ENCODE results near the gene TEKT1.
"Not testable (repeated sequence)": the region's sequence is repeated elsewhere in the genome, so short reads cannot be mapped to it uniquely, and the experiment has no call there.

The TEKT1 gene

DNA sequence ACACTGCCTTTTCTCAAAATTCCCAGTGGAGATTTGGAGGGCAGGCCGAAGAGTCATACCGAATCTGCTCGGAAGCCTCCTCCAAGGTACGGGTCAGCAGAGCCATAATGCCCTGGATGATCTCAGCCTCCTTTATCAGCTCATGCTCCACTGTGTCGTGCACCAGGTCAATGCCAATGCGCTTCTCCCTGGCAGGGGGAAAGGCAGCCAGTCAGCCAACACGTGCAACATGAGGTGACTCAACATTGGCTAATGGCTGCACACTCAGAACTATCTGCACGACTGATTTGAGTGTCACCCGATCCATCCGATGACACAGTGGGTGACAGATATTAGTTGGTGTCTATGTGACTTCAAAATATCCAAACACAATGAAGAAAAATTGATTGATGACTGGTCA, 15.8 kb downstream of the TEKT1 start:
- DNase-seq (ENCODE audit: low read depth): no peak

DNA sequence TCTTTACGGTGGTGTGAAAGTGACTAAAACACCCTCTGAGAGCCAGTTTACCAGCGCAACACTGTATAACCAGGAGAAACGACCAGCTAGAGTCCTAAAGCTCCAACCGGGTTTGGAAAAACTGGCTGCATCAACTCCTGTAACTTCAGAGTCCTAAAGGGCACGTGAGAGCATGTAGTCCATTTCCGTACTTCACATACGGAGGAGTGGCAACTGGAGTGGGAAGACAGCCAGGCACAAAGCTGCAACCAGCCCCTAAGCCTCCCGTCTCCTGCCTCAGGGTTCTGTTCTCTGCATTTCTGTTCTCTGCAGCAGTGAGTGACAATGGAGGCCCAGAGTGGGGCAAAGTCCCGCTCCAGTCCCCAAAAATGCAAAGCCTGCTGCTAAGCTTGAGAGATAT, 19.2 kb downstream of the TEKT1 start:
- DNase-seq (ENCODE audit: low read depth): no peak

DNA sequence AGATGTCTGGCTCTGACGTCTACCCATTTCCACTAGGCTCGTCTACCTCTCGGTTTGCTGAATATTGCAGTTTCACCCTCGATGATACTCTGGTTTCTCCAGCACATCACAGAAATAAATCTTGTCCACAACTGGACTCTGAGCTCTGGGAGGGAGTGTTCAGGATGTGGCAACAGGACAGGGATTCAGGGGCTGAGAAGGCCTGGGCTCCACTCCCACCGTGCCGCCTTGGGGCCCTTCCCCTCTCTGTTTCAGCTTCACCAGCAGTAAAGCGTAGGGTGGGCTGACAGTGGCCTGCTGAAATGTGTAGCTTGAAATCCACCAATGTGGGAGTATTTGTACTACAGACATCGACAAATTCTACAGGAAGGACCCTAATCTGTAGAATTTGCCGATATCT, 20.0 kb downstream of the TEKT1 start:
- DNase-seq (ENCODE audit: low read depth): no peak

DNA sequence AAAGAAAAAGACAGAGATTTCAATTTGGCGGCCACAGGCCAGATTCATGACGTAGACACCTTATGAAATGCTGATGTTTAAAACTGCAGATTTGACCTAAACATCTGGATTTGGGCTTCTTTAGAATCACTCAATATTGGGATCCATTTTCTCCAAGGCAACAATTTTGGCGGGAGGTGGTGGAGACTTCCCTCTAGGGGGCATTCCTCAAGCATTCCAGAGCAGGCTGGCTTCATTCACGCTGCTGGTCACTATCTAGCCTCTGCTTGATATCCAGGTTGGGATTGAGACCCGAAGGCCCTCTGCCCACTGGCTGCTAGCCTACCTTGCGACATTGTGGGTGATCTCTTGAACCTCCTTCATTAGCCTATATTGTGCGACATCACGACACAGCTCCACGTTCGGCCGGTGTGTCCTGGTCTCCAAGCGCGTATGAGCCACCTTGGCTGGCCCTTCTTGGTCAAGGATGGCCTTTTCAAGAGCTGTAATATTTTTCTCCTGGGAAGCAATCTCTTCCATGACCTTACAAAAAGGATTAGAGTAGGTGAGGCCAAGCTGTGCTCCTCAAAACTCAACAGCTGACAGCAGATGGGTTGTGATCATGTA, 31.0 kb downstream of the TEKT1 start:
- DNase-seq (ENCODE audit: low read depth): no peak

DNA sequence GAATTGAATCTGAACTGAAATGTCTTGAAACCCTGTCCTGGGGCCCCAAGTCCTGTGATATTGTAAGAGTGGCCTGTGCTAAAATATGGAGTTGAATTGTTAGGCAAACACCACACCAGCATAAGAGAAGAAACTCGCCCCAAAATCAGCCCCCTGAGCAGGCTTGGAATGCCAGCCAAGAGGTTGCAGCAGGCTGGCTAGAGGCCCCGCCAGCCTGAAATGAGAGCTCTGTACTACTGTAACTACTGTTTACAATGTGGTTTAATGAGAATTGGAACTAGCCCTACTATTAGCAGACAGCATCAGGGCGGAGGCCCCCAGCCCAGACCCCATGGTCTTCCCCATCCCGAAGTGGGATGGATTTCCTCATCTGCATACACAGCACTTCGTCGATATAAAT, 31.8 kb downstream of the TEKT1 start:
- no peak for DNase-seq (ENCODE audit: low read depth)

DNA sequence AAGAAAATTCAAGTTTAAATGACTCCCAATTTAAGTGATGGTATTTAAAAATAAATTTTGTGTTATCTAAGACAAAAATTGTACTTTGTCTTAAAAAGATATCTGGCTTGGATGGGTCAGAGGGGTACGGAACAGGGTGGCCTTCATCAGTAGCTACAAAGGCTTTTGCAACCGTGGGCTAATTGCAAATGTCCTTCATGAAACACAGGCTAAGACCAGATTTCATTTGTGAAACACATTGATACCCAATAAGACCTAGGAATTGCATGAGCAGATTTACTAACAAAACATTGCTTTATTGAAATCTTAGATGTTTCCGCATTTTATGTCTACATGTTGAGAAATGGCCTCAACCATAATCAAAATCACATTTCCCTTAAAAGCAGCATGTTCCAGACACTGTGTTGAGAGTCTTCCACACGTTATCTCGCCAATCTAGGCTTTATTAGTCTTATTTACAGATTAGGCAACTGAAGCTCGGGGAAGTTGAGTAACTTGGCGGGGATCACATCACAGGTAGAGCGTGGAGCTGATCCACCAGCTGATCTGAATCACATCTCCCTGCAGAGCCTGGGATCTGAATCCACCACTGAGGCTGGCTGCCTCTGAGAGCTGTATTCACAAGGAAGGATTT, 33.7 kb downstream of the TEKT1 start:
- DNase-seq (ENCODE audit: low read depth): no peak

DNA sequence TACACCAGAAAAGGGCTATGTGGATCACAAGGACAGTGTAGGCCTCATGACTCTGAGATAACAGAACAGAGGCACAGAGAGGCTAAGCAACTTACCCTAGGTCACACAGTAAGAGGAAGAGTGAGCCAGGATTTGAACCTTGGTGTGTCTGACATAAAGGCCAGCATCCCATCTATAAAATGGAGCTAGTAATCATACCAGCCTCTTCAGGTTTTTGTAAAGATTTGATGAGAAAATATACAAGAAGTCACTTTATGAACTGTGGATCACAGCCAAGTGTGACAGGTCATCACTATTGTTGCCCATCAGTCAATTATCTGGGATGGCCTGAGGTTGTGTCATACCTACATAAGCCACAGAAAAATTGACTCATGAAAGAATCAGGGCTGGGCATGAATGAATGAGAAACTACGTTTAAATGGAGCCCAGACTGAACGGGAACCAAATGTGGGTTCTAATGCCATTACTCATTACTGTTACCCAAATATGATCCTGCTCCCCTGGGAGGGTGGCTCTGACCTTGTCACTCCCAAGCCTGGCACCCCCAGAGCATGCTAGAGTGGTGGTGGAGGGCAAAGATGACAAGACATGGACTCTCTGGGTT, 34.5 kb downstream of the TEKT1 start:
- DNase-seq (ENCODE audit: low read depth): no peak

DNA sequence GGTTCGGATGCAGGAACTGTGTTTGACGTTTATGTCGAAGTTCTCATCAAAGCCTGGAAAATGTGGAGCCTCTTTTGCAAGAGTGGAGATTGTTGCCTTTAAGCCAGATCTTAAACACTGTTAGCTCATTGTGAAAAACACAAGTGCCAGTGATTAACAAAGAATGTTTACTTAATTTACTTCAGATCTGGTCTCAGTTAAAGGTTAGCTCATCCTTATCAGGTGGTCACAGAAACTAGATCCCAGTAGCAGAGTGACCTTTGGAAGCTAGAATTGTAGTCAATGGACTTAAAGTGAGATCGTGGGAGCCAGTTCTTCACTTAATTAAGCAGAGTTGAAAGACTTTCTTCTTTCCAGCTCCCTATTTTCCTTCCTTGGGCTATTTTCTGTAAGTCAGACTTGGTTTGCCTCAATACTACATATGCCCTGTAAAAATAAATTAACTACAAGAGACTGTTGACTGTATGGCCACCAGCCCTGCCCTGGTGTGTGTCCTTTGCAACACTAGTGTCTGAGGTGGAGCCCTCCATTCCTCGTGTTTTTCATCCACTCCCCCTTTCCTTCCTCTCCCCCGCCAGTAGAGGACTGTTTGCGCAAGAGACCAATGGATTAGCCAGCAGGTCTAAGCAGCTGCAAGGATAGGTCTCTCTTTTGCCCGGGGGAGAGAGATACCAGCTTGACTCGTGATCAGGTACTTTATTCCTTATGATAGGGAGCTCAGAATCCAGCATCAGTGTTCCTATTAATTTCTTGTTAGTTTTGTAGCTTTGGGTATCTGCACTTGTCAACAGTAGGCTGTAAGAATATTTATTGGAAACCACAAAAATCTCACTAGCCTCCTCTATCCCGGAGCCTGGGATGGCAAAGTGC, 35.3 kb downstream of the TEKT1 start:
- no peak for DNase-seq (ENCODE audit: low read depth)

DNA sequence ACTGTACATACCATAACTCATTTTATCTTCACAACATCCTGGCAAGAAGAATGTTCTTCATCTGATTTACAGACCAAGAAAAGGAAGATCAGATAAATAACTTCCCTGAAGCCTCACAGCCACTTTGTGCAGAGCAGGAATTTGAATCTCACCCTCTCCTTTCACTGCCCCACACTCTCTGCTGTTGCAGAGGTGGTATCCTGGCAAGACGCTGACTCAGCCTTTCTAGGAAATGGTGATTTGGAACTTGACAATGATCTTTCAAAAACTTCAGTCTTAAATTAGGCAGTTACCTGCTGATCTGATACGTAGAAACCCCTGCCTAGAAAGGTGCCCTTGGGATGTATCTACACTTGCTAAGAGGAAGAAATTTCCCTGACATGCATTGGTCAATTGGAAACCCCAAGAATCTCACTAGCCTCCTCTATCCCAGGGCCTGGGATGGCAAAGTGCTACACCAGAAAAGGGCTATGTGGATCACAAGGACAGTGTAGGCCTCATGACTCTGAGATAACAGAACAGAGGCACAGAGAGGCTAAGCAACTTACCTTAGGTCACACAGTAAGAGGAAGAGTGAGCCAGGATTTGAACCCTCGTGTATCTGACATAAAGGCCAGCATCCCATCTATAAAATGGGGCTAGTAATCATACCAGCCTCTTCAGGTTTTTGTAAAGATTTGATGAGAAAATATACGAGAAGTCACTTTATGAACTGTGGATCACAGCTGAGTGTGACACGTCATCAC, 37.6 kb downstream of the TEKT1 start:
- no peak for DNase-seq (ENCODE audit: low read depth)

DNA sequence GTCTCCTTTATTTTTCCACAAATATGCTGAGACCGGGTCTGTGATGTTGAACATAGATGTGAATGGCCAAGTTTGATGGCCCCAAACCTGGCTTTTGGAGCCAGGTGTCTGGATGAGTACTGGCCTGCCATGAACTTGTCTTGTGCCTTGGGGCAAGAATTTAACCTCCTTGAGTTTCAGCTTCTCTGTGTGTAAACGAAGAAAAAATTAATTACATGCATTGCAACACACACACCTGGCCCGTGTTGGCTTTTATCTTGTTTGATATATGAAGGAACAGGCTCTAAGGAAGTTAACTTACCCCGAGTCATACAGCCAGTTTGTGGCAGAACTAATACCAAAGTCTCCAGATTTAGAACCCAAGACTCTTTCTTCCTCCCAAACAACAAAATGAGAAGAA, 42.4 kb downstream of the TEKT1 start:
- DNase-seq (ENCODE audit: low read depth): no peak

DNA sequence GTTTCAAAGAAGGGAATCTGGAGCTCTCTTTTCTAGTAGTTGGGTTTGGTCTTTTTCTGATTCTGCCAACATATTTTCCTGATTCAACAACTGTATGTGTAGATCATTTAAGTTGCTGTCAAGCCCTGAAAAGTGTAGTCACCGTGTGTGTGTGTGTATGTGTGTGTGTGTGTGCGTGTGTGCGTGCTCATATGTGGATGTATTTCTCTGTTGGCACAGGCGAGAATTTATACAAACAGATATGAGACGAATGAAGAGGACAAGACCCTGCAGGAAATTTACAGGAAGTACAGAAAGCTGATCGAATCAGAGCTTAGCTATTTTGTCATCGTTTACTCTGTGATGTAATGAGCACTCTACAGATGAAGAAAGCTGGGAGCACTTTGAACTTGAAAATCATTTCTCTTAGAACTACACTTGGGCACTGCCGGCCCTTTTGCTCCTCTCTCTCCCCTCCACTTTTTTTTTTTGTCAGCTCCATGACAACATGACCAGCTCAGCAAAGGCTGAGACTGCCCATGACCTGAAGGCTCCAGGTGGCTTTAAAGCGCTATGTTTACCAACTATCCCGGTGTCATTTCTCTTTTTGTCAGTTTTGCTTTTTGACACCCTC, 44.3 kb downstream of the TEKT1 start:
- no peak for DNase-seq (ENCODE audit: low read depth)

DNA sequence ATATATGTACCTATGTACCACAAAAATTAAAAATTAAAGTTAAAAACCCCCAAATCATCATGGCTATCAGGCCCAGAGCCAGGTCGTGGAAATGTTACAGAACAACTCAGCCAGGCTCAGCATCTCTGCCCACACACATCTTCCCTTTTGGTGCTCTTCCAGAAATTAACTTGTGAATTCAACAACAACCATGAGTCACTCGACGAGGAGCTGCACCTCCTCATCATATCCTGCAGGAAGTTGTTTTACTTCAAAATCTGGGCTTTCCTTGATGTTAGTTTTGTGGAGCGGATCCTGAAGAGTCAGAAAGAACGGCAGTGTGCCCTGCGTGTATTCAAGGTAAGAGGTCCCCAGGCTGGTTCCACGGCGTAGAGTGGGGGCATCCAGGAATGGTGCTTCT, 44.9 kb downstream of the TEKT1 start:
- DNase-seq (ENCODE audit: low read depth): no peak

DNA sequence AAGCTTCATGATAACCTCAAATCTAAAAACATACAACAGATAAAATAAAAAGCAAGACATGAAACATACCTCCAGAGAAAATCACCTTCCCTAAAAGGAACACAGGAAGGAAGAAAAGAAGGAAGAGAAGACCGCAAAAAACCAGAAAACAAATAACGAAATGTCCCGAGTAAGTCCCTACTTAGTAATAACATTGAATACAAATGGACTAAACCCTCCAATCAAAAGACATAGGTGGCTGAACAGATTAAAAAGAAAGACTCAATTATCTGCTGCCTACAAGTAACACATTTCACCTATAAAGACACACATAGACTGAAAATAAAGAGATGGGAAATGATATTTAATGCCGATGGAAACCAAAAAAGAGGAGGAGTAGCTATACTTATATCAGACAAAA, 49.3 kb downstream of the TEKT1 start:
- DNase-seq (ENCODE audit: low read depth): no peak

DNA sequence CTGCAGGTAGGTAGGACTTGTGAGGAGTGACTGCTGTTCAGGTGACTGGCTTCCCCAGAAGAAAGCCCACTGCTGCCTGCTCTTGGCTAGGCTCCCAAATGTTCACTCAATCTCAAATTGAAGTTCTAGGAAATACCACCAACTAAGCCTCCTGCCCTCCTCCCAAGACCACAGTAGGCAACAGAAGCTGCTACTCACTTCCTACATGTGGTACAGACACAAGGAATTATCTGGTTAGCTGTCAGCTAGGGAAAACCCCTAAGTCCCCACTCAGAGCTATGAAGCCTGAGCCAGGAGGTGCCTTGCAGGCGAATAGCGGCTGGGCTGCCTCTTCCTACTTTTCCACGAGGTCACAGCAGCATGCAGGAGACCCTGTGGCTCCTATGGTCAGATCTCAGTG, 50.6 kb downstream of the TEKT1 start:
- DNase-seq (ENCODE audit: low read depth): no peak

DNA sequence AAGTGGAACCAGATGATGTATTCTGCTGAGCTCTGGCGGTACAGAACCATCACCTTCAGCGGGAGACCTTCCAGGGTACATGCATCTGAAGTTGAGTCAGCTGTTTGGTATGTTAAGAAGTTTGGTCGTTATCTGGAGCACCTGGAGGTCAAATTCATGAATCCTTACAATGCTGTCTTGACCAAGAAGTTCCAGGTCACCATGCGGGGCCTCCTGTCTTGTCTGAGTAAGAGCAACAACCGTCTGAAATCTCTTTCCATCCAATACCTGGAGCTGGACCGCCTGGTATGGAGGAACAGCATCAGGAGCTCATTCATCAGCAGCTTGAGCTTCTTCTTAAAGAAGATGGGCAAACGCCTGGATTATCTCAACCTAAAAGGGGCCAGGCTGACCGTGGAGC, 51.5 kb downstream of the TEKT1 start:
- DNase-seq (ENCODE audit: low read depth): no peak

DNA sequence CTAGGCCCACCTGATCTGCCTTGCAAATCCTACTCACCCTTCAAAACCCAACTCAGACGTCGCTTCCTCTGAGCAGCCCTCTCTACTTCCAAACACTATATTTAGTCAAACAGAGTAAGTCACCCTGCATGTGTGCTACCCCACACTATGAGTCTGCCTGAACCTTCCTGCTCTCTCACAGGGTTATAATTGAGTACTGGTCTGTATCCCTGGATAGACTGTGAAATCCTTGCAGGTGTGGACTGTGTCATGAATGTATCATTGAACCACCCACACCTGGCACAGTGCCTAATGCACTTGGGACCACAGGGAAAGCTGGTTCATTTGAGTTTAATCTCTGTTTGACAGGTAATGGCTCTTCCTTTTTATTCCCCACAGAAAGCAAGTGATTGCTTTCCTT, 52.1 kb downstream of the TEKT1 start:
- no peak for DNase-seq (ENCODE audit: low read depth)

DNA sequence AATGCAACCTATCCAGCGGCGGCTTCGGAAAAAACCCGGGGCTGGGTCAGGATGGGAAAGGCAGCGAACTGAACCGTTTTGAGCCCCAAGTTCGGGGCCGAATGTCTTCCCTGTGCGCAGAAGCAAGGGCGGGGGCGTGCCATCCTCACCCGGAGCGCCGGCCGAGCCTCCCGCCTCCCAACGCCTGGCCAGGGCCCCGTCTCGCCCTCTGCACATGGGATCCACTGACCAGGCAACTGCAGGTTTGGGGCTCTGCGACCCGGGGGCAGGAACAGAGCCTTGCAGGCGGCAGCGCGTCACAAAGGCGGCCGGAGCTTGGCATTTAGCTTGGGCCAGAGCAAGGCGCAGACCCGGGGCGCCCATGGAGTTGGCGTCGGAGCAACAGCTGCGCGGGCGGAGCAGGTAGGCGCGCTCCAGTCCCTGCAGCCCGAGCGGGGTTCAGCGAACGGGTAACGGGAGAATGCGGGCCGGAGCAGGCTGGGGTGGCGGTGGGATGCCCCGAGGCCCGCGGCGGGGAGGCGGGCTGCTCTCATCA, 55.6 kb downstream of the TEKT1 start, which contains the start of gene FBXO39:
FBXO39 (plus strand) TSS at position 345 of the 535 bp plus-strand sequence. CDS start 3,654 bp downstream, outside the sequence.
- DNase-seq (ENCODE audit: low read depth): no peak

DNA sequence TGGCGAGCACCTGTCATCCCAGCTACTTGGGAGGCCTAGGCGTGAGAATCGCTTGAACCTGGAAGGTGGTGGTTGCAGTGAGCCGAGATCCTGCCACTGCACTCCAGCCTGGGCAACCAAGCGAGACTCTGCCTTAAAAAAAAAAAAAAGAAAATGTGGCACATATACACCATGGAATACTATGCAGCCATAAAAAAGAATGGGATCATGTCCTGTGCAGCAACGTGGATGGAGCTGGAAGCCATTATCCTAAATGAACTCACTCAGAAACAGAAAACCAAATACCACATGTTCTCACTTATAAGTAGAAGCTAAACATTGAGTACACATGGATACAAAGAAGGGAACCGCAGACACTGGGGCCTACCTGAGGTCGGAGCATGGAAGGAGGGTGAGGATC, 56.6 kb downstream of the TEKT1 start:
- DNase-seq (ENCODE audit: low read depth): not testable (repeated sequence)

DNA sequence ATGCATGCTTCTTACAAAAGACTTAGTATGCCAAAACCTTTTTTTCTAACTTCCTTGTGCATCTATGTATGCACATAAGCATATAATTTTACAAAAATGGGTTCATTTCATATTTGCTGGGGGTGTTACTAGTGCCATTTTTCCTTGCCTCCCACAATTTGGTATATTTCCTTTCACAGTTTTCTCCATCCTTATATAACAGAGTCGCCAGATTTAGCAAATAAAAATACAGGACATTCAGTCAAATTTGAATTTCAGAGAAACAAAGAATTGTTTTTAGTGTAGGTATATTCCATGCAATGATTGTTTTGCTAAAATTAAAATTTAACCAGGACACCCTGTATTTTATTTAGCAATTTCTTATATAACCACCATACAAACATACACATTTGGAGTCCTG, 59.5 kb downstream of the TEKT1 start:
- DNase-seq (ENCODE audit: low read depth): no peak

DNA sequence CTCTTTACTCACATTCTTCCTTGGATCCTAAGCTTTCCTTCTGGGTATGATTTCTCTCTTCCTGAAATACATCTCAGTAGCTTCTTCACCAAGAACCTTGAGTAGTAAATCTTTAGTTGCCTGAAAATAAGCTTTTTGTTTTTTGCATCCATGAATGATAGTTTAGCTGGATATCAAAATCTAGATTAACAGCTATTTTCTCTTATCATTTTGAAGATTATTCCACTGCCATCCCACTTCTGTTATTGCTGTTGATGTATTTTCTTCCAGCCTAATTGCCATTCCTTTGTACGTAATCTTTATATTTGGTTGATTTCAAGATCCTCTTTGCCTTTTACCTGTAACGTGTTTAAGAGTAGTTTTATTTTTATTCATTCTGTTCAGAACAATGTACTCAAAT, 63.1 kb downstream of the TEKT1 start:
- DNase-seq (ENCODE audit: low read depth): no peak

DNA sequence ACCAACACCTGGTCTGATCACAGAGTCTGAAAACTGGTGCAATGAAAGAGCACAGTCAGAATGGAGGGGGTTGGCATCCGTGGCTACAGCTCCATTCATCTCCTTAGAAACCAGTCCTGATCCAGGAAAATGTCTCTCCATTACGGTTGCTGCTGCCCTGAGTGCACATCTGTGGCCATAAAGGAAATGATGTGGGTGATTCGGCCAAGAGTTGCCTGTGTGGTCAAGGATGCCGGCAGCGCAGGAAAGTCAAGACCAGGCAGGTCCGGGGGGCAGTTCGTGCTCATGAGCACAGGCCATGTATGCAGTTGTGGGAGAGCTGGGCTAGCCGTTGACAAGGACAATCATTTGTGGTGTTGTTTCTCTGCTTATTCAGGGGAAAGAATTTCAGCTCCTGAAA, 69.8 kb downstream of the TEKT1 start:
- DNase-seq (ENCODE audit: low read depth): no peak

All from stimulated activated CD8-positive, alpha-beta memory T cell treated with anti-CD3 and anti-CD28 coated beads, Interleukin-7, amount 100 ng/mL, for 24 hours (primary cell).